ENCODE data around the gene SLC7A6.

The SLC7A6 gene

DNA sequence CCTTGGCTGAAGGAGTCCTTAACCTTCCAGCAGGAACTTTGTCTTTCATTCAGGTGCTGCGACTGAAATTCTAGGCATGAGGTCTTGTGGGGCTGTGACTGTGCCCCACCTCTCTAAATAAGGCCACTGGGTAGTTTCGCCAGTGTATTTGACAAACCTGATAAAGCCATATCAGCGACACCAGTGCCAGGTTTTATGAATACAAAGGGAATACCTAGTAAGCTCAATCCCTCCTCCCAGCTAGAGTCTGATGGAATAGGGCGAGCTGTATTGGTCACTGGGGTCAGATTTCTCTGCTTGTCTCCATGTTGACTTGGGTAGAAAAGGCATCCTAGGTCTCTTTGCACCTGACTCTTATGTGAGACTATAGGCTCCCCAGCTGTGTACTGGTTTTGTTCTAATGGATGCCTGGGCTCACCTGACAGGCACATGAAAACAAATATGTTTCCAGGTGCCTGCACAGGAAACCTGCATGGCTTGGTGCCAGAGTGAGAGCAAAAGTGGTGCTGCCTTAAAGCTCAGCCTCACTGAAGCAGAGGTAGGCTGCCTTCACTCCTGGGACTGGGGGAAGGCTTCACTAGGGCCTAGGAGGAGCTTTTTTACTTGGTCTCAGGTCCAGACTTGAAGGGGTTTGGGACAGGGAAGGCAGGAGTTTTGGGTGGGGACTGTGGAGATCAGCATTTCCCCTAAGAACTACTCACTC, 8.3 kb downstream of the SLC7A6 start:
- H3K27ac ChIP-seq: peak overlapping the region; percentile 62
- TF ChIP-seq, protein P1, sequence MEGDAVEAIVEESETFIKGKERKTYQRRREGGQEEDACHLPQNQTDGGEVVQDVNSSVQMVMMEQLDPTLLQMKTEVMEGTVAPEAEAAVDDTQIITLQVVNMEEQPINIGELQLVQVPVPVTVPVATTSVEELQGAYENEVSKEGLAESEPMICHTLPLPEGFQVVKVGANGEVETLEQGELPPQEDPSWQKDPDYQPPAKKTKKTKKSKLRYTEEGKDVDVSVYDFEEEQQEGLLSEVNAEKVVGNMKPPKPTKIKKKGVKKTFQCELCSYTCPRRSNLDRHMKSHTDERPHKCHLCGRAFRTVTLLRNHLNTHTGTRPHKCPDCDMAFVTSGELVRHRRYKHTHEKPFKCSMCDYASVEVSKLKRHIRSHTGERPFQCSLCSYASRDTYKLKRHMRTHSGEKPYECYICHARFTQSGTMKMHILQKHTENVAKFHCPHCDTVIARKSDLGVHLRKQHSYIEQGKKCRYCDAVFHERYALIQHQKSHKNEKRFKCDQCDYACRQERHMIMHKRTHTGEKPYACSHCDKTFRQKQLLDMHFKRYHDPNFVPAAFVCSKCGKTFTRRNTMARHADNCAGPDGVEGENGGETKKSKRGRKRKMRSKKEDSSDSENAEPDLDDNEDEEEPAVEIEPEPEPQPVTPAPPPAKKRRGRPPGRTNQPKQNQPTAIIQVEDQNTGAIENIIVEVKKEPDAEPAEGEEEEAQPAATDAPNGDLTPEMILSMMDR (conservative IDR thresholded peaks at IDR 0.05): no peak

DNA sequence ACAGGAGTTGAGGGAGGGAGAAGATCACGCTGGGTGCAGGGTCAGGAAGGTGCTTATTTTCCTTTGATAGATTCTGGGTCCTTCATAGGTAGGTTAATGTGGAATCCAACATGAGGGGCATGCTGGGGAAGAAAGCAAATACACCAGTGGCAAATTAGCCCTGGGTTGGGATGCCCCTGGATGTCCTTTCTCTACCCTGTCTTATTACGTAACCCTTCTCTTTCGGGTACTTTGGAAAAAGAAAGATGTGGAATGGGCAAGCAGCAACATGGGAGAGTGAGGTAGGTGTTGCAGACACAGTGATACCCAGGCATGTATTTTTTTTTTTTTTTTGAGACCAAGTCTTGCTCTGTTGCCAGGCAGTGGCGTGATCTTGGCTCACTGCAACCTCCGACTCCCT, 9.1 kb downstream of the SLC7A6 start:
- peak overlapping the region; percentile 62 for H3K27ac ChIP-seq
- TF ChIP-seq, protein P1 (conservative IDR thresholded peaks at IDR 0.05): no peak

DNA sequence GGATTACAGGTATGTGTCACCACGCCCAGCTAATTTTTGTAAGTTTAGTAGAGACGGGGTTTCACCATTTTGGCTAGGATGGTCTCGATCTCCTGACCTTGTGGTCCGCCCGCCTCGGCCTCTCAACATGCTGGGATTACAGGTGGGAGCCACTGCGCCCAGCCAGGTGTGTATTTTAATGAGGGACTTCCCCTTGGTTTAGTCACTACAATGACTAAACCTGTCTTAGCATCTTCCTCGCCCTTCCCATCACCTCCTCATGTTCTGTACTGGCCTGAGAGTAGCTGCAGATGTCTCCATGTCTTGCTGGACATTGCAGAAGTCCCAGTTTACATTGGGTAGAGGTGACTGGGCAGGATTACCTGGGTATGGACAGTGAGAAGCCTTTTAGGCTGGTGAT, 9.6 kb downstream of the SLC7A6 start:
- peak overlapping the region; percentile 71; the same call in 1 of the 2 replicates for H3K27ac ChIP-seq
- TF ChIP-seq, protein P1 (conservative IDR thresholded peaks at IDR 0.05): no peak

DNA sequence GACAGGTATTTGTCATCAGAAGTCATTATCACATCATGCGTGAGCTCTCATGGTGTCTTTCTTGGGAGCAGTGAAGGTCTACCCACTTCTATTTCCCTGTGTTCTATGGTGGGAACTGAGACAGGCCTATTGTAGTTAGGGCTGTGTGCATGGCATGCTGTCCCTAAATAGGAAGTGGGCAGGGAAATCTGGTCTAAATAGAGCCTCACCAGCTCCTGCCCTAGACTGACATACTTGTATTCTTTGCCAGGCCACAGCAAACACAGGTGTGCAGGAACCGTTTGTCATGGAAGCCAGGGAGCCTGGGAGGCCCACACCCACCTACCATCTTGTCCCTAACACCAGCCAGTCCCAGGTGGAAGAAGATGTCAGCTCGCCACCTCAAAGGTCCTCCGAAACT, 10.1 kb downstream of the SLC7A6 start:
- TF ChIP-seq, protein P1 (conservative IDR thresholded peaks at IDR 0.05): no peak
- peak overlapping the region; percentile 71; the same call in 1 of the 2 replicates for H3K27ac ChIP-seq

DNA sequence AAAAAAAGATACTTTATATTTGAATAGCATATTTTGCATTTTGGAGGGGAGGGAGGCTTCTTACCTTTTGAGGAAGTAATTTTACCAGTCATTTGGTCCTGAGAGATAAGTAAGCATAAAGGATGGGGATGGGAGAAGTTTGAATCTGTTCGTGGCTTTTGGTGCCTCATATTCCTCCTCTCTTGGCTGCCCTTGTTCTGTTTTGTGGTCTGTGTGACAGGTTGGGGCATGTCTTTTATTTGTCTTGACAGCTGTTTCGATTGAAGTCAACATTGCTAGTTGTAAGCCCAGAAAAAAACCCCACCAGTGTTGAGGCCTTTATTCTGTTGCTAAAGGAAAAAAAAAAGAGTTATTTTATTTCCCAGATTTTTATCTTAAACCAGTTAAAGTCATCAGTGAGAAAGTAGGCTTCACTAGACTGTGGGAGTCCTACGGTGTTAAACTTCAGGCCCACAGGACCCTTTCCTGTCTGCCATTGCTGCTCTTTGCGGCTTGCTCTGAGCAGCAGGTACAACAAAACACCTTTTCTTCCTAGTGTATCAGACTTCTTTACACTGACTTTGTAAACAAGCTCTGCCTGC, 11.4 kb downstream of the SLC7A6 start:
- TF ChIP-seq, protein P1 (conservative IDR thresholded peaks at IDR 0.05): no peak
- H3K27ac ChIP-seq: peak overlapping the region; percentile 71

DNA sequence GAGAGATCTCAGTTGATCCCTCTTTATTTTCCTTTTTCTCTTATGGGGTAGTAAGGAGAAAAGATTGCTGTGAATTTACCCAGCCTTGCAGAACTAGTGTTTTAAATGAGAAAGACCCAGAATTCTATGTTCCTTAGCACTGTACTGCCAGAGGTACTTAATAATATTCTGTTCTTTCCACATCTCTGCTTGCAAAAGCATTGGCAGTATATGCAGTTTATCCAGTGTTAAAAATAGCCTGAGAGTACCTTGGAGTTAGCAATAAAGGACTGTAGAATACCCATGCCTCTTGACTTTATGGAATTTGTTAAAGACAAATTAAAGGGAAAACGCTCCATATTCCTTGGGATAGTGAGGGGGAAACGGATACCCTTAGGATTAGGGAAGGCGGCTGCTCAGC, 11.9 kb downstream of the SLC7A6 start:
- TF ChIP-seq, protein P1 (conservative IDR thresholded peaks at IDR 0.05): no peak
- peak overlapping the region; percentile 71 for H3K27ac ChIP-seq

DNA sequence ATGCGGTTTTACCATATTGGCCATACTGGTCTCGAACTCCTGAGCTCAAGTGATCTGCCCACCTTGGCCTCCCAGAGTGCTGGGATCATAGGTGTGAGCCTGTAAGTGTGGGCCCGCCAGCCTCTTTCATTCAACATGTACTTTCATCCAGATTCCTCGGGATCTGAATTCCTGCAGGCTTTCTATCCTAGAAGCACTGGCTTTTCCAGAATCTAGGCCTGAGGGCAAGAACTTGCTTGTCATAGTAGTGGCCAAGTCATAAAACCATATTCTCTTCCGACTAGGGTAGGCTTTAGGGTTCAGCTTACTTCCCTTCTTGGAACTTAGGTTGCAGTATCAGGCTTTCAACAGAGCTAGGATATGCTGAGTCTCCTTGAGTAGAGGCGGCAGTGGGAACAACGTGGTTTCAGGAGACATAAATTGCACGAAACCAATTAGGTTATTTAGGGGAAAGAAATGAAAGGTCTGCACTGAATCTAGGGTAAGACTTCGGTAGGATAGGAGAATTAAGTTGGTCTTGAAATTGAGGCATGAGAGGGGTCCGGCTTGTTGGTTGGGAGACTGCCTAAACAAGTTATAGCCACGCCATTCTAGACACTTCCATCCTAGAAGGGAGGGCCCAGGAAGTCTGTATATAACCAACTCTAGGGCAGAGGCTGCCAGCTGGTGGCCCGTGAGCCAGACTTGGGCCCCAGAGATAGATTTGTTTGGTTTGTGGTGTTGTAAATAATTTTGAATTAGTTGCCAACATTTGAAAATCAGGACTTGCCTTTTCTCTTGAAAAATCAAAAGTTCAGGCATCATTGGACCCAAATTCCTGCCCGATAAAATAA, 15.6 kb downstream of the SLC7A6 start:
- TF ChIP-seq, protein P1 (conservative IDR thresholded peaks at IDR 0.05): no peak
- H3K27ac ChIP-seq: no peak overlapping the region
